Measurements from ENCODE around the gene CCDC178.

The CCDC178 gene

DNA sequence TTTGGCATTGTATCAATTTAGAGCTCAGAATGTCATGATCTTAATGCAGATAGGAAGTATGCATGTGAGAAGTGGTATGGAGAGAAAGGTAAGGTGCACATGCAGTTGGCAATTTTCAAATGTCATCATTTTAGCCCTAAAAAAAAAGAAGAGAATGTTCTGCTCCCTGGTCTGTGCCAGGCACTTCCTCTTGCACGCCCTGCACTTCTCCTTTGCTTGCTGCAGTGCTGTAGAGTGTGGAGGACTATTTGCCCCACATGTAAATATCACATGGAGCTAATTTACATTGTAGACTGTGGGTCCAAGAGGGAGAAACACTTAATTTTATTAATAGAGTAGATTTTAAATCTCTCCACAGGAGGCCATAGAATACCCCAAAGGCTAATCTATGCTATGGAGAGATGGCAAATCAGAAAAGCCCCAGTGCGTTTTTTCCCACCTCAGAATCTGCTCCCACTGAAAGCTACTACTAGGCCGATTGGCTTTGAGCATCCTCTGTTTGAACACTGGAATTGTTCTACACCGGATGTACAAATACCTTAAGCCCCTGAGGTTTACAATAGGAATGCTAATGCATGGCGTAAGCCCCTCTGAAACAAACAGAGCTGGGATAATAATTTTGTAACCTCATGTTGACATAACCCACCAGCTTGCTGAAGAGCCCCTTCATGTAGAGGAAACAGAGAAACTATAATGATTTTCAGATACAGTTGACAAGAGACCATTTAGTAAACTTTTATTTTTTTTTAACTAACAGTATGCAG, 530.5 kb downstream of the CCDC178 start:
- DNase-seq, result no peak

DNA sequence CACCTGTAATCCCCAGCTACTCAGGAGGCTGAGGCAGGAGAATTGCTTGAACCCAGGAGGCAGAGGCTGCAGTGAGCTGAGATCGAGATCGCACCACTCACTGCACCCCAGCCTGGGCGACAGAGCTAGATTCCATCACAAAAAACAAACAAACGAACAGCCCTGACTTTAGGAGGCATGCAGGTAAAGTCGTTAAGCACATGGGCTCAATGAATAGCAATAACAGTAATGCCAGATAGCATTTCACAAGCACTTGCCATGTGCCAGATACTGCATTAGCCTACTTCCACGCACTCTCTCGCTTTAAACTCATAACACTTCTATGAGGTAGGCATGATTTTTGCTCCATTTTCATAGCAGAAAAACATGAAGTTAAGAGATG, 532.1 kb downstream of the CCDC178 start:
- no peak for DNase-seq

DNA sequence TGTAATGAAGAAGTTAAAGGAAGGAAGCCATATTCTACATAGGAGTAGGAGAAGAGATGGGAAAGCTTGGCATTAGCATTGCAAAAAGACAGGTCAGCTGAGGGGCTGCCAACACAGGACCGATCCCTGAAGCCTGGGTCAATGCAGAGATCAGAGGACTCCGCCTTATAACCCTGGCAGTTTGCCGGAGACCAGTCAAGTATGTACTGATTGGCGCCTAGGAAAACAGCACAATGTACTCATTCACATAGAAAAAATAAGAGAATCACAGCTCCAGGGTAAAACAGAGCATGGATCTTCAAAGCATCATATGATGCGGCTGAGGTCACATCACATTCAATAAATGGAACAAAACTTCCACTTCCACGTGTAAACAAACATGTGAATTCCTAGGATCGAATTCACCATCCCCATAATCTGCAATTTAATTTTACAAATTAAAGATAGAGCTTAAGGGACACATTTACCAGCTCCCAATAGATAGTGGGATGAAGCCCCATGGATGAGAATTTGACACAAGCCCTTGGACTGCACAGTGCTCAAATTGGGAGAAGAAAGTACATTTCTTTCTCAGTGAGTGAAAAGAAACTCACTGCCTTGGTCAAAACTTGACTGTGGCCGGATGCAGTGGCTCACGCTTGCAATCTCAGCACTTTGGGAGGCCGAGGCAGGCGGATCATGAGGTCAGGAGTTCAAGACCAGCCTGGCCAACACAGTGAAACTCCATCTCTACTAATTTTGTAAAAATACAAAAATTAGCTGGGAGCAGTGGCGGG, 532.7 kb downstream of the CCDC178 start:
- DNase-seq, result no peak

DNA sequence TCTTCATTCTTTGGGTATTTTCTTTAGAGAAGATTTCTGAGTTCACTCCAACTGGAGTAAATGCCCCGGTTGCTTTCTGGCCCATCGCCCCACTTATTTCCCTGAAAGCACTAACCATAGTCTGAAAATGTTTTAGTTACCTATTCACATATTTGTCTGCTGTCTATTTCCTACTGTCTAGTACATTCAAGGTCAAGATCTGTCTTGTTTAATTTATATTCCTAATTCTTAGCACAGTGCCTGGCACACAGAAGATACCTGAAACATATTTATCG, 533.3 kb downstream of the CCDC178 start:
- DNase-seq, result no peak

DNA sequence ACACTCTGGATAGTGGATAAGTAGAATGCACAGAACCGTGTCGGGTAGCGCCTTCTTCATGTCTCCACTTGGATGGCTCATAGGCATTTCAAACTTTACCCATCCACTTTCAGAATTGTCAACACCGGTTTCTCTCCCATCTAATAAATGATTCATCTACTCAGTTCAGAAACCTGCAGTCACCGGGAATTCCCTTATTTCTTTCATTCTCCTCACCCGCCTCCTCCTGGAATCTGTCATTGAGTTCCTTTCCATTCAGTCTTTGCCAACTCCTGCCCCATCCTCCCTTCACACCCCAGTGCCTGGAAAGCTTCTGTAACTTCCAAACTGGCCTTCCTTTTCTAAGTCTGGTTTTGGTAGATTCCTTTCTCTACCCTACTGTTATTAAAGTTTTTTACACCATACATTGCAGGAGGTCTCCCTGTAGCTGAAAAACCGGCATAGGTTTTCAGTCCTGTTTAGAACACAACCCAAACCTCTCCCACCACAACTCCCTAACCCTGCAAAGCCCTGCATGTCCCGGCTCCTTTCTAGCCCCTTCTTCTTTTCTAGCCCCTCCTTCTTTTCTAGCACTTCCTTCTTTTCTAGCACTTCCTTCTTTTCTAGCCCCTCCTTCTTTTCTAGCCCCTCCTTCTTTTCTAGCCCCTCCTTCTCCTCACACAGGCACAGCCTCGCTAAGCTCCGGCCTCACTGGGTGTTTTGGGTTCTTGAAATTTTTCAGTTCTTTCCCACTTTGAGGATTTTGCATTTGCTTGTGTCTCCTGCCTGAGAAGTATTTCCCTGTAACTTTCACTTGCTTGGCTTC, 533.8 kb downstream of the CCDC178 start:
- DNase-seq, result no peak

DNA sequence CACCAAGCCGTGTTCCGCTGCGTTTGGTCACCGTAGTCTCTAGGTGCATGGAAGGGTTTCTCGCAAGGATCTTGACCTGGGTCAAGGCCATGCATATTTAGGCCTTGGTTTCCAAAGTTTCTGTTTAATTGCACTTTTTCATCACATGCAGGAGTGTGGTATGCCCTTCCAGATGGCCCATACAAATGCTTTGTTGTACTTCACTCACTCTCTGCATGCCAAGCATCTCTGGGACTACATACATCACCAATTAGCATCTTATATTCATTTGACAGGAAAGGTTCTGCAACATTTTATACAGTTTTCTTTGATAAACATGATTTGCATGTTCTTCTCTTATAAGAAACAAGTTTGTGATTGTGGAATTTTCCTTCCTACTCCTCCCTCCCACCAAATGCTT, 534.9 kb downstream of the CCDC178 start:
- DNase-seq, result no peak

DNA sequence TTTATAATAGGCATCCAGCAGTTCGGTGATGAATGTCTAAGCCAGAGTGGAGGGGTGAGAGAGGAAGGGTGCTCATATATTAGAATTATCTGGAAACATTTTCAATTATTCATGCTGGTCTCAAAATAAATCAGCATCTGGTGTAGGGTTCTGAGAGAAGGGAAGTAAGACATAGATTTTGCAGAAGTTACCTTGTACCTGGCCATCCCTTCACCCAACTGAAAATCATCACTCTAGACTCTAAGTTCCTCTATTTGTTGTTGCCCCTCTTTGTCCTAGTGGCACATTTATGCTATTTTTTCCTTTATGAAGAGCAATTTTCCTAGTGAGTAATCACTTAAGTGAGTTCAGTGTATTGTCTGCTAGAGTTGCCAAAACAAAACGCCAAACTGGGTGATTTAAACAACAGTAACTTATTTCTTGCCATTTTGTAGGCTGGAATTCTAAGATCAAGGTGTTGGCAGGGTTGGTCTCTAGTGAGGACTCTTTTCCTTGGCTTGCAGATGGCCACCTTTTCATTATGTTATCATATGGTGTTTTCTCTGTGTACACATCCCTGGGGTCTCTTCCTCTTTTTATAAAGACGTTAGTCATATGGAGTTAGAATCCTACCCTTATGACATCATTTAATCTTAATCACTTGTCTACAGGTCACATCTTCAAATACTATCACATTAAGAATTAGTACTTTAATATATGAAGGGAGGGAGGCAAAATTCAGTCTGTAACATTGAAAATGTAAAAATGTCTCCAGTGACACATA, 537.8 kb downstream of the CCDC178 start:
- no peak for DNase-seq

DNA sequence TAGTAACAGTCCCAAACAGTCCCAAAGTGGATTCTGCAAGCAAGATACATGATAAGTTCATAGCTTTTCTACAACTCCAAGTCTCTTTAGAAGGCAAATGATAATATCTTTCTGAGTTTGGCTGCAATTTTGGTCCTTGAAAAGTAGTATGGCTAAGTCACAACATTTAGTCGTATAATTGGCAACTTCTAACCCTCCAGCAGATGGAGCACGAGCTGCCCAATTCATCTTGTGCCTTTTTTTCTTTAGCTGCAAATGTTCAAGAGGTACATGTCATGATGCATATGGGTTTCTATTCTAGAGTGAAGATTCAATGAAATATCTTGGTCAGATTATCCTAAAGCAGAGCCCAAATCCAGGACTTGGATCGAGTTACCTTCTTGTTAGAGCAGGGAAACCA, 540.7 kb downstream of the CCDC178 start:
- no peak for DNase-seq

DNA sequence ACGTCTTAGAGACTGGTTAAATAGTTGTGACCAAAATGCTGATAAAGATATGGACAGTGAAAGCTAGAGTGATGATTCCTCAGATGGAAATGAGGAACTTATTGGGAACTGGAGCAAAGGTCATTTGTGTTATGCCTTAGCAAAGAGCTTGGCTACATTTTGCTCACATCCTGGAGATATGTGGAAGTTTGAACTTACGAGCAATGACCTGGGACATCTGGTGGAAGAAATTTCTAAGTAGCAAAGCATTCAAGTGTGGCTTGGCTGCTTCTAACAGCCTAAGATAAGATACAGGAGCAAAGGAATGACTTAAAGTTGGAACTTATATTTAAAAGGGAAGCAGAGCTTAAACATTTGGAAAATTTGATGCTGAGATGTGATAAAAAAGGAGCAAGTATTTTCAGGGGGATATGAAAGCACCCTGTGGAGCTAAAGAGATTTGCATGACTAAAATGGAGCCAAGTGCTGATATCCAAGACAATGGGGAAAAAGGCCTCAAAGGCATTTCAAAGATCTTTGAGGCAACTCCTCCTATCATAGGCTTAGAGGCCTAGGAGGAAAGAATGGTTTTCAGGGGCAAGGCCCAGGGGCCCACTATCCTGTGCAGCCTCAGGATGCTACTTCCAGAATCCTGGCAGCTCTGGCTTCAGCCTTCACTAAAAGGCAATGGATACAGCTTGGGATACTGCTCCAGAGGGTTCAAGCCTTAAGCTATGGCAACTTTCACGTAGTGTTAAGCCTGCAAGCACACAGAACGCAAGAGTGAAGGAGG, 543.6 kb downstream of the CCDC178 start:
- no peak for DNase-seq

DNA sequence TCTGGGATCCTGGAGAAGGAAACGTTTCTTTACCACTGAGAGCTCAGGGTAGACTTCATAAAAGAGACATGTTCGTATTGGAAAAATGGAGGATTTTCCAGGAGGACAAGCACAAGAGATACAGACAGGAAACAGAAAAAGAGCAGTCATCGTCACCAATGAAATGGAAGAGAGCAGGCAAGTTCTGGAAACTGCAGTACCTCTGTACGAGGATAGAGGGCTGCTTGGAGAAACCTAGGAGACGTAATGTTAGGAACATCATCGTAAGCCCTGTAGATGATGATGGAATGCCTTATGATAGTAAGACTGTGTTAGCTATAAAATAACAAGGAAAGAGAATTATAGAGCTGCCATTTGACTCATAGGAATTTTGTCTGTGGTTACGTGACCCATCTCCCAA, 546.6 kb downstream of the CCDC178 start:
- DNase-seq, result no peak

DNA sequence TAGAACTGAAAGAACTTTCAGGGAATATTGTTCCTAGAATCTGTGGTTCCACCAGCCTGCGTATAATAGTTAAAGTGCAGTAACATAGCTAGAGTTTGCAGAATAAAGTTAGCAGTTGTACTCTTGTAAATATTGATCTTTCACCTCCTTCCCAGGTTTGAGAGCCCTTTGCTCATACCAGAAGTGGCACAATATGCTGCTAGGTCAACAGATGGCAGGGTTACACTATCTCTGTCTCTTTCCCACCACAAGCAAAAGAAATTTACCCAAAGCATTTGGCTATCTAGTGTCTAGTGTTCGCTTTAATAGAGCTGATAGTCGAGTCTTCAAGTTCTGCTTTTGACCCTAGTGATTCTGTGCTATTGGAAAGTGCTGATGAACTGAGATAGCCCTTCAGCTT, 548.7 kb downstream of the CCDC178 start:
- DNase-seq, result no peak

DNA sequence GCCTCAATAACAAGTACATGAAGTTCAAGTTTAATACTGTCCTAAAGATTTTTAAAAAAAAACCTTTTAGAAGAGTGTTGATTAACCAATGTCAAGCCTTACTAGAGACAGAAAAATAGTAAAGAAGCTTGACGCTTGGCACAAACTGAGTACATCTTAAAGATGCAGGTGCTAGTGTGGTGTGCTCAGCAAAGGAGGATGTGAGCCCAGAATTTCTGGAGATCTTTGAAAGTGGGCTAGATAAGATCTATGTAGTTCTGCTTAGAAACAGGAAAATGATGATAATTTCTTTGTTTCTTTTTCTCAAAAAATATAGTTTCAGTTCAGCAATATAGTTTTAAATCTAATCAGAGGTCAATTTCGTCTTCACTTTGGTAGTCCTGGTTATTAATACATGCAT, 549.4 kb downstream of the CCDC178 start:
- DNase-seq, result no peak

DNA sequence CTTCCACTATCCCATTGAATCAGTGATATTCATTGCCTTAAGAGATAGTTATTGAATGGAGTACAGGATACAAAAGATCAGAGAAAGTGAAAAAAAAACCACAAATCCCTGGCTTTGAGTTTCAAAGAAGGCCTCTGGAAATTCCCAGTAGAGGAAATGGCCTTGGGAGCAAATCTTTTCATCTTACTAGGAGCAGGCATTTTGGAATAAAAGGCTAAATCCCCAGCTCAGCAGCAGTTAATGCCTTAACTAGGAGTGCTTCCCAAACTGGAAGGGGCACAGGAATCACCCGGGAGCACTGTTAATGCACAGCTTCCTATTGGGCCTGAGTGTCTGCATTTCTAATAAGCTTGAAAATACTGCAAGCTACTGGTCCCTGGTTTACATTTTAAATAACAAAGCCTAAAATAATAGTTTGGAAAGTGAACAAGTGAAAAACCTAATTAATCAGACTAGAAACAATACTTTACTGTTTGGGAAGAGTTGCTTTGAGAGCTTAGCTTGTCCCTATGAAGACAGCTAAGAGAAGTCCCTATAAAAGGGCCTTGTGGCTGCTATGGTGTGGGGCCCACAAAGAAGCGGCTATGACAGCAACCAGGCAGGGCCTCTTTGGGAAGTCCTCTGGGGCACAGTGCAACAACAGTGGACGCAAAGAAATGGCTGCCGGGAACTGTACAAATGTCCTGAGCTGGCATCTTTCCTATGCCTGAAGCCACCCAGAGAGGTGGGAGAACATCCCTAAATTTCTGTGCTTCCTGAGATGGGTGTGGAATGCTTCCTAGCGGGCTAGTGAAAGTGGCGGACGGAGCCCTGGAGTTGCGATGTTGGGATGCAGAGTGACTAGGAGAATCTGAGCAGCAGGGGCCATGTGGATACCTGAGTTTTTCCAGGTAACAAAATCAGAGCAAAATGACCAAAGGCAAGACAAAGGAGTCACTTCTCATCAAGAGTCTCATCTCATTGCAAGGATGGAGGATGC, 550.6 kb downstream of the CCDC178 start:
- no peak for DNase-seq

DNA sequence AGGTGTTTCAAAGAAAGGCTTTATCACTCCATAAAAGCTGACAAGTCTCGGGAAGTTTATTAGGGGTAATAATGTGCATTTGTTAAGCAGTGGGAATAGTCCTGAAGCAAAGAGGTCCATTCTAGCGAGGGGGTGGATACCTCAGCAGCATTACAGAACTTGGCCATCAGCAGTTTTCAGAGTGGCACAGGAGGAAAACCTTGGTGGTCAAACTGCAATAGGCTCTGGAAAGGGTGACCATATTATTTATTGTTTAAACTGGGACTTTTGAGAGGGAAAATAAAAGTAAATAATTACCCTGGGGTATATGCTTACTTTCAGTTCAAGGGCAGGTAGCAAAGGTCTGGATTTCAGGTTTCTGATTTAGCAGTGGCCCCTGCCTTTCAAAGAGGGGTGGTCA, 552.2 kb downstream of the CCDC178 start:
- no peak for DNase-seq
